WI38 (cell line): ENCODE data around the gene NTNG1.

Source experiments
- H3K4me3 ChIP-seq: 2 replicates; pipeline ENCODE4 v1.5.1; 2011; ENCODE audit warnings: low read depth, mild to moderate bottlenecking, control low read depth, low read length
- TF ChIP-seq, protein P1 (sequence below): IDR thresholded peaks from 2 replicates; pipeline ENCODE4 v1.5.1; 2012; ENCODE audit warnings: low read depth, mild to moderate bottlenecking, control low read depth, low read length

NTNG1 gene

GRCh38 chr1:107524301-107524700 lies 383.5 kb downstream of the NTNG1 start:
- TF ChIP-seq, protein P1, sequence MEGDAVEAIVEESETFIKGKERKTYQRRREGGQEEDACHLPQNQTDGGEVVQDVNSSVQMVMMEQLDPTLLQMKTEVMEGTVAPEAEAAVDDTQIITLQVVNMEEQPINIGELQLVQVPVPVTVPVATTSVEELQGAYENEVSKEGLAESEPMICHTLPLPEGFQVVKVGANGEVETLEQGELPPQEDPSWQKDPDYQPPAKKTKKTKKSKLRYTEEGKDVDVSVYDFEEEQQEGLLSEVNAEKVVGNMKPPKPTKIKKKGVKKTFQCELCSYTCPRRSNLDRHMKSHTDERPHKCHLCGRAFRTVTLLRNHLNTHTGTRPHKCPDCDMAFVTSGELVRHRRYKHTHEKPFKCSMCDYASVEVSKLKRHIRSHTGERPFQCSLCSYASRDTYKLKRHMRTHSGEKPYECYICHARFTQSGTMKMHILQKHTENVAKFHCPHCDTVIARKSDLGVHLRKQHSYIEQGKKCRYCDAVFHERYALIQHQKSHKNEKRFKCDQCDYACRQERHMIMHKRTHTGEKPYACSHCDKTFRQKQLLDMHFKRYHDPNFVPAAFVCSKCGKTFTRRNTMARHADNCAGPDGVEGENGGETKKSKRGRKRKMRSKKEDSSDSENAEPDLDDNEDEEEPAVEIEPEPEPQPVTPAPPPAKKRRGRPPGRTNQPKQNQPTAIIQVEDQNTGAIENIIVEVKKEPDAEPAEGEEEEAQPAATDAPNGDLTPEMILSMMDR = no peak
- no peak overlapping the region for H3K4me3 ChIP-seq

DNA sequence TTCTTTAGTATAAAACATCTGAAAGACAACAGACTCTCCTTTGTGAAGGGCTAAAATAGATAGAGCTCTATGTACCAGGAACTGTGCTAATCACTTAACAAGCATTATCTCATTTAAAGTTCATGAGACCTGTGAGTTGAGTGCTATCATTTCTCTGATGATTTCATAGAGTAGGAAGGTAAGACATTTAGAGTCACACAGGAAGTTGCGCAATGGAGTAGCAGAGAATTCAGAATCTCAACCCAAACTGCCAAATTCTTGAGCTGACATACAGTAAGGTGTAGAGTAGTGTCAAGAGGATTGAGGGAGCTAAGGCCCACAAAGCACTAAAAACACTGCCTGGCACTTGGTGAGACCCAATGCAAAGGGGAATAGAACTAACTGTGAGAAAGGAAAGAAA lies 384.3 kb downstream of the NTNG1 start:
- H3K4me3 ChIP-seq = no peak overlapping the region
- TF ChIP-seq, protein P1 = no peak

DNA sequence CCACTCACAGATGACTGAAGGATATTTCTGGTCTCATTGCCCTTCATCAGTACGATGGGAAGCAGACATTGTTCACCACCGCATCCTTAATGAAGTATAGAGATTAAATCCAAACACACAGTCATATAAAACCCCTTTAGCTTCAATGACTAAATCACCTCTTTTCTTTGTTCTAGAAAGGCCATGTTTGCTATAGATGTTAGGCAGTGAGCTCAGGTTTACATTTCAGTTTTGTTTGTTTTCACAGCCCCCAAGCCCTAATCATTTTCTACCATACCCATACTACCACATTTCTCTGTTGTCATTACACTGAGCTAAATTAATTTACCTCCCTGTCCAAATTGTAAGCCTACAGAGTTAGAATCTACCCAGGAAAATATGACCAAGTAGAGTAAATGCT lies 385.1 kb downstream of the NTNG1 start:
- no peak overlapping the region for H3K4me3 ChIP-seq
- TF ChIP-seq, protein P1 = no peak

DNA sequence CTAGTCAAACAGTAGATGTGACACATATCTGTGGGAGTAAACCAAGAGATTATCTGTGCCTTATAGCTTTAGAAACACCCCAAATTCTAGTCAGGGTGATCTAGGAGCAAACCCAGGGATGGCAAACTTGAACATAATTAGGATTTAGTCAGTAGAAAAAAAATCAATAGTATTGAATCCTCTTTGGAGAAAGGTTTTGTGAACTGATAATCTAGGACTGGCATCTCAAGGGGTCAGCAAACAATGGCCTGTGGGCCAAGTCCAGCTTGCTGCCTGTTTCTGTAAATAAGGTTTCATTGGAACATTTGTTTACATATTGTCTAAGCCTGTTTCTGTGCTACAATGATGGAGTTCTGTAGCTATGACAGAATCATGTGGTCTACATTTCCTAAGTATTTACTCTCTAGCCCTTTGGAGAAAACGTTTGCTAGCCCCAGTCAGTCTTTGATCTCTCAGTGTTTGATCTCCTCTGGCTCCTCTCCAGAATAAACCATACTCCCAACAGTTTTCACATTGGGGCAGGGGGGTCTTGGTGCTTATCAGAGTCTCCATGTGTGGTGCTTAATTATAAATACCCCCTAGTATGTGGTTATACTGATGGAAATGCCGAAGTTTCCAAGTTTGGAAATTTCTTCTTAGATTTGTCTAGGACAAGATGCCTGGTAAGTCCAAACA lies 385.8 kb downstream of the NTNG1 start:
- H3K4me3 ChIP-seq = no peak overlapping the region
- TF ChIP-seq, protein P1 = no peak

GRCh38 chr1:107529511-107530149 lies 388.8 kb downstream of the NTNG1 start:
- H3K4me3 ChIP-seq = no peak overlapping the region
- TF ChIP-seq, protein P1 = no peak; the same call in 1 of the 2 replicates

DNA sequence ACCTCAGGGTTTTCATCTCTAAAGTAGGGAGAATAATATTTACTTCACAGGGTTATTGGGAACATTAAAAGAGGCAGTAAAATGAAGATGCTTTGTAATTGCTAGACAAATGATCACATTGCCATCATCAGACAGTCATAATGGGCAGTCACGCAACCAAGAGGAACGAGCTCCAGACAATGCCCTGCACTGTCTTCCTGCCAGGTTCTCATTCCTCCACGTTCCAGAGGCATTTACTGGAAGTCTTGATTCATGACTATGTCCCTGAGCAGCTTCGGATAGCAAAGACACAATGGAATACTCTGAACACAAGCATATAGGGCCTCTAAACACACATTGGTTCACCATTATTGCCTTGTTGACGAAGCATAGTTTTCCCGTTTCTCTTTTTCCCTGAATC lies 389.7 kb downstream of the NTNG1 start:
- H3K4me3 ChIP-seq = no peak overlapping the region
- TF ChIP-seq, protein P1 = no peak

DNA sequence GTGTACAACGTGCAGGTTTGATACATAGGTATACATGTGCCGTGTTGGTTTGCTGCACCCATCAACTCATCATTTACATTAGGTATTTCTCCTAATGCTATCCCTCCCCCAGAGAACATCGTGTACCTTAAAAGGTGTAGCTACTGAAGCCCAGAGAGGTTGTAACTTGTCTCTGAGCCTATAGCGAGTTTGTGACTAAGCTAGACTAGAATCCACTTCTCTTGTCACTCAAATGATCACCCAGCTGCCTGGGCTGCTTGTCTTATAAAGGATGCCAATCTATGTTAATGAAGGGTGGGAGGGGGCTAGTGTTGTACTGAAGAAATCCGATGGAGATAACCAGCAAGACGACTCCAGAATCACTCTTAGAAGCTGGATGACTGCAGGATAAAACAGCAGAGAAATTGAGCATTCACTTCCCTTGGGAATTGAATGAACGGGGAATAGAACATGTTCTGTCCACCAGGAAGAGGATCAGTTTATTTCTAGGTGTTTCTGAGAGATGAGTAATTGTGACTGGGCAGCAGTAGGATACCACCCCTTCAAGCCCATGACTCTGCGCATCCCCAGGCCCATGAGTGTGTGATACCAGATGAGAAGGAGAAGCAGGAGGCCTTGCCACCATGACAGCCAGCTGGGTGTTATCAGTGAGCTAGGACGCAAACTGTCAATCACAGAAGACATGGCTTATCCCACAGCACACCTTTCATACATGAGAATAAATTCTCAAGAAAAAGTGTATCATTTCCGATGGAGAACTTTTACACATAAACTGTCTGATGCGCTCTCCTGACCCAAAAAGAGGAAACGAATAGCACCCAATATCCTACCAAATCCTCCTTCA lies 390.4 kb downstream of the NTNG1 start:
- TF ChIP-seq, protein P1 = no peak
- no peak overlapping the region for H3K4me3 ChIP-seq
